GM19328 (cell line): ENCODE measurements around the gene PRICKLE2.

Source experiments
- ATAC-seq: cut with Tn5 transposase; IDR thresholded peaks from one replicate; pipeline ENCODE4 v1.9.1; 2021; ENCODE audit warnings: mild to moderate bottlenecking, moderate library complexity; ENCODE audit not compliant: unreplicated experiment

Gene PRICKLE2

DNA sequence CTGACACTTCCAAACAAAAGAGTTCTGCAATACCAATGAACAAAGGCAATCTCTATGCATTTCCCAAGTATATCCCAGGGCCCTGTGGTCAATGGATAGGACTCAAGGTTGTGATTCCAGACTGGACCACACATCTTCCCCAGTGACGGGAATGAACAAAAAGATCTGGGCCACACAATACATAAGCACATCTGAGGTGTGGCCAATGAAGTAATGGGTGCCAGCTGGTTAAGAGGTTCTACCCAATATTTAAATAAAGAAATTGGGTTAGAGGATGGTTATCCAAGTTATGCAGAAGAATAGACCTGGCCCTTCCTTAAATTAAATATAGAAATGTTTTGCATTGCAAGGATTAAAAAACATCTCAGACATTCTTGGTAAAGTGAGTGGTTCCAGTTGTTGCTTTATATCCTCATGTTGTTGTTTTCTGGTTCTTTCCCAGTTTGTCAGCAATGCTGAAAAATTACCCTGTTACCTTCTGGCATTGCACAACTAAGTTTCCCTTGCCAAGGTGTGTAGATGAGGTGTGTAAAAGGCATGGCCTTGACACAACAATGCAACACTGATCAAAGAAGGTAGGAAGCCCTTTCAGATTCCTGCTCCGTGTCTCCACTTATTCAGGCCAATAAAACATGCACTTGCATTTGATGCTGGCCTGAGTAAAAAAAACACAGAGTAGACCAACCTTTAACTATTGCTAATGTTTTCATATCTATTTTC, 86.5 kb downstream of the PRICKLE2 start:
- no peak for ATAC-seq

DNA sequence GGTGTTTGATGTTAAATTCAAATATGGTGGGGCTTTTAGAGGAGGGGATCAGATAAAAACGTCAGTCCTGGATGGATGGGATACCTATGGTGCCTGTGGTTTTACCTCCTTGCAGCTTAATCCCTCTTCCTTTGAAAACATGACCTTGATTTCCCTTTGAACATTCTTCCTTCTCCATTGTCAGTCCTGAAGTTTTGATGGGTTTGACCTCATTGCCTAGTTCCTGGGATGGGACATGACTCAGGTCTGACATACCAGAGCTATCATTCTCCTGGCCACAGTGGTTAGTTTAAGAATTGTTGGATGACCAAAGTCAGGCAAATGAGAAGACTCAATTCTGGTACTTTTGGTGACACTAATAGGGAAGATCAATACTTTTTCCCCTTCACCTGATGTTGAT, 87.2 kb downstream of the PRICKLE2 start:
- no peak for ATAC-seq

DNA sequence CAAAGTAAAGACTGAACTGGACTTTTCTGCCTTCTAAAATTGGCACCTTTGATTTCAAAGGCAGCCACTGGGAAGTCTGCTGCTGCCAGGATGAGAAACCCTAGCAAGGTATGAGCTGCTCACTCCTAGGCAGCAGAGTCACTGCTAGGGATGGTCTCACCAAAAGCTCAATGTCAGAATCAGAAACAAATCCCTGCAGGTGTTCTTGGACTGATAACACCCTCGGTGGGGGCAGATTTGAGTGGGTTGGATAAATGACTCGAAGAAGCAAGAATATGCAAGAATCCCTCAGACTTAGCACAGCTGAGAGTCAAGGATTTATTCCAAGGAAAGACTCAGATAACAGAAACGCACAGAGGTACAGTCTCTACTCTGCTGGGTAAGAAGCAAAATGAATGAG, 90.4 kb downstream of the PRICKLE2 start:
- ATAC-seq: no peak

DNA sequence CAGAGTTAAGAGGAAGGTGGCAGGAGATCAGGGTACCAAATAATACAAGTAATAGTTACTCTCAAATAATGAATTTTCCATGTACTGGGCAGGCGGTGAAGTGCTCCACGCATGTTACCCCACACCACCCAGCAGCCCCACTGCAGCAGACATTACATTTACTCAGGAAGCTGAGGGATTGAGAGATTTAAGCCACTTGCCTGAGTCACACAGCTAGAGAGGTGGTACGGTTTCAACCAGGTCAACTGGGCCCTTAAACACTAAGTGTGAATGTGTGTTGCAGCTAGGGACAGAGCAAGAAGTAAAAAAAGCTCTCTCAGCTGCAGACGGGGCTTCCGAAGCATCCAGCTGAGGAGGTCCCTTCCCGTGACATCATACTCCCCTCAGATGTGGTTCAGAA, 91.3 kb downstream of the PRICKLE2 start:
- ATAC-seq: no peak

DNA sequence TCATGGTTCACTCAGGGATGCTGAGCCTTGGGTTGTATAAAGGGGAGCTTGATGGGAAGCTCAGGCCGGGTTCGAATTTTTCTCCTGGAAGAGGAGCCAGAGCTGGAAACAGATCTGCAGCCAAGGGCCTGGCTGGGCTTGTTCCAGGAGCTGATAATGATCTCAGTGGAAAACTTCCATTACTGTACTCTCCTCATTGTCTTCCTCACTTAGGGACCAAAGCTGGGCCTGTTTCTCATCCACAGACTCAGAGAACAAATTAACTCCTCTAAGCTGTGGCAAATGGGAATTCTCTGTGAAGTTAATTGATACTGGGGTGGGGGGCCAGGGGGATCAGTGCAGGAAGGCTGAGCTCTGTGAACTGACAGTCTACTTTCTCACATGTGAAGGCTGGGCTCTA, 92.0 kb downstream of the PRICKLE2 start:
- ATAC-seq: no peak

DNA sequence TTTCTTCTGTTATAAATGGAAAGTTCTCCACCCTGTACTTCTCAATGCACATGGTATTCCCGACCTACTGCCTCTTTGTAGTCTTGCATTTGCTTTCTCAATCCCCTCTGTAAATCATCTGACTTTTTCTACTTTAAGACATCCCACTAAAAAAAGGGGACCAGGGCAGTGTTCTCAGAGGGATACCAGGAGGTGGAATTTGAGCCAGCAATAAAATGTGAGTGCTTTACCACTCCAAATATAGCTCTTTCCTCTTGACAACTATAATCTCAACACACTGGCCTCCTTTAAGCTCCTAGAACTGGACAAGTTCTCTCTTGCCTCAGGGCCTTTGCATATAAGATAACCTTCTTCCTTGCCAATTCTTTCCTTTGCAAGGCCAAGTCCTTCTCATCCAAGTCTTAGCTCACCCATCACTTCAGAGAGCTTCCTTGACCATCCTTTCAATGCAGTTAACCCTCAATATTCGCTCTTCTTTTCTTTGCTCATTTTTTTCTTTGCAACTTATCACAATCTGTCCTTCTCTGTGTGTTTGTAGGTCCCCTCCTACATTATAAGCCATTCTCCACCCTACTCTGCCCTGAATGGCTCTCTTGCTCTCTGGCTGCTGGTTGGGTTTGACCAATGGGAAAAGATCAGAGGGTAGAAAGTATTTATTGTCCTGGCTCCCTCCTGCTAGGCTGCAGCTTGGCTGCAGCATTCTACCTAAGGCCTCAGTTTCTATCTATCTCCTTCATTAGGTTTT, 93.4 kb downstream of the PRICKLE2 start:
- no peak for ATAC-seq

DNA sequence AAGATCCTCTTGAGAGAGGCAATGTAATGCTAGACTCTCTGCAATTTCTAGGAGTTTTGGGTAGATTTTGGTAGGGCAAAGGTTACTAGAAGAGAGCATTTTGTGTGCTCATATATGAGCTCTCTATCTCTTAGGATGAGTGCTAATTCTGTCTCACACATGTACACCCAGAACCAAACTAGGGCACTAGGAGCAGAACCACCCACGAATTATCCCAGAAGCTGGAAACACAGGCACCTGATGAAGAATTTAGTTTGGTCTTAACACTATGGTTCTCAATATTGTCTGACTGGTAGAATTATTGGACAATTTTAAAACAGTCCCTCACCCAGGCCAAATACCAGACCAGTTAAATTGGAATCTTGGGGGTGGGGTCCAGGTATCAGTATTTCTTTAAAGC, 94.8 kb downstream of the PRICKLE2 start:
- ATAC-seq: no peak

DNA sequence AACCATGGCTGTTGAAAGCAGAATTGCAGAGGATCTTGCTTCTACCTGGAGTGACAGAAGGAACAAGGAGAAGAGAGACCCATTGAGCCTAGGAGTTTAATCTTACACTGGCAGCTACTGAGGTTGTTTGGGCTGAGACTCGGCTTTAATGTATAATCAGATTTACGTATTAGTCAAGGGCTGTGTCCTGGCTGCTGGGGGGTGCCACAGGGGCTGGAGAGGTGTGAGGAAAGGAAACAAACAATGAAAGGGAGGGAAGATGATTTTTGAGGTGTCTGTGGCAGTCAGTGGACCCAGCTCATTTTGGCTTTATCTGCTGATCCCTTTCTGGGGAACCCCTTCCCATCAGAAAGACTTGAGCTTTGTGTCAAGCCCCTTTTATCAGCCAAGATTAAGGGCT, 95.7 kb downstream of the PRICKLE2 start:
- no peak for ATAC-seq

DNA sequence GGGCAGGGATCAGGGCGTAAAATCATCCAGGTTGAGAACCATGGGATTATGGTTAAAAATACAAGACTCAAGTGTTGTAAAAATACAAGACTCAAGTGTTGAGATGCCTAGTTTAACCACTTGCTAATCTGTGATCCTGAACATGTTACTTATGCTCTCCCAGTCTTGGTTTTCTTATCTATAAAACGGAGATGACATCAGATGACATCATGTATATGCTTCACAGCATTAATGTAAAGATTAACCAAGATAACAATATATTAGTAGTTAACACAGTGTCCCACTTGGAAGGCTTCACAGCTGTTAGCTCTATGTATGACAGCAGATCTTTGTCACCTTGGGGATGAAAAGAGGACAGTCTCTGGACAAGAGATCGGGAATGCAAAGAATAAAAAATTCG, 96.2 kb downstream of the PRICKLE2 start:
- no peak for ATAC-seq

DNA sequence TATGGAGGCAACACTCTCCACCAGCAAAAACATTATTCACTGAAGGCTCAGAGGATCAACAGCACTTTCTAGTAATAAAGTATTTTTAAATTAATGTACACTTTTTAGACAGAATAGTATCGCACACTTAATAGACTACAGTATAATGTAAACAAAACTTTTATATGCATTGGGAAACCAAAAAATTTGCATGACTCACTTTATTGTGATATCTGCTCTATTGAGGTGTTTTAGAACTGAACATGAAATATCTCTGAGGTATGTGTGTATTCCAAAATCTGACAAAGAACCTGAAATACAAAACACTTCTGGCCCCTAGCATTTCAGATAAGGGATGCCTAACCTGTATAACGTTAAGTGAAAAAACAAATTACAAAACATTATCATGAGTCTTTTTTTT, 99.7 kb downstream of the PRICKLE2 start:
- ATAC-seq: no peak

DNA sequence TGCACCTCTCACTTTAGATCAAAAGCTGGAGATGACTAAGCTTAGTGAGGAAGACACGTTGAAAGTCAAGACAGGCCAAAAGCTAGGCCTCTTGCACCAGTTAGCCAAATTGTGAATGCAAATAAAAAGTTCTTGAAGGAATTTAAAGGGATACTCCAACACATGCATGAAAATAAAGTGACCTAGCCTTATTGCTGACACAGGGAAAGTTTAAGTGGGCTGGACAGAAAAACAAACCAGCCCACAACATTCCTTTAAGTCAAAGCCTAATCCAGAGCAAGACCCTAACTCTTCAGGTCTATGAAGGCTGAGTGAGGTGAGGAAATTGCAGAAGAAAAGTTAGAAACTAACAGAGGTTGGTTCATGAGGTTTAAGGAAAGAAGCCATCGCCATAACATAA, 101.3 kb downstream of the PRICKLE2 start:
- no peak for ATAC-seq

DNA sequence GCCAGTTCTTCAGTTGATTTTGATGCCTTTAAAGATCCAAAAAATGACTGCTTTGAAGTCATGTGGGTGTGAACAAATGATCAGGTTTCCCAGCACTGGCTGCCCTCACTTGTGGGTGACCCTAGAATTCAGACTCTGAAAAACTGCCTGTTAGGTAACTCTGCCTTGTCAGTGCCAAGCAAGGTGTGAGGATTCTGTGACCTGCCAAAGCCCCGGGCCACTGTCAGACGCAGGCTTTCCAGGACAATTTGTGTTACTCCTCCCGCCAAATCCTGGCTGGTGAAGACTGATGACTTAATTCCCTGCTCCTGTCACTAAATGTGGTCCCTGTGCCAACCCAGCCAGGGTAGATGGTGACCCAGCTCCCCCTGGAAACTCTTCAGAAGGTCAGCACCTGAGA, 102.8 kb downstream of the PRICKLE2 start:
- ATAC-seq: no peak

DNA sequence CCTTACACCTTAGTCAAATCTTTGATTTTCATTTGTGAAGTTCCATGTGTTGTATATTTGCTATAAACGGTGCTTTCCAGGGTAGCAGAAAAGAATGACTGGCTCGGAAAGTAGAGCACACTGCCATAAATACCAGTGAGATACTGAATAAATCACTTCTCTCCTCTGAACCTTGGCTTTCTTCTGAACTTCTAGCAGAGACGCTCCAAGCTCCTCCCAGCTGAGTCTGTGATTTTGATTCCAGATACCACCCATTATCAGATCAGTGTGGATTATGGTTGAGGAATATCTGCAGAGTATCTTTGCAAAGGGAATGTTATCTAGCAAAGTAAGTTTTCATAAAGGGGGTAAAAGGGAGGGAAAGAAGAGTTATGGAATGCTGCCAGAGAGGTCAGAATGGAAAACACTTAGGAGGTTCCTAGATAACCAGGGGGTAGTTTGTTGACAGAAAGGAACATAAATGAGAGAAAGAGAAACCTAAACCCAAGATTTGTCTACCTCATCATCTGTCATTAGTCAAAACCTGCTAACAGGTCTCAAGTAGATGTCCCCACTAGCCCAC, 103.4 kb downstream of the PRICKLE2 start:
- ATAC-seq: no peak

DNA sequence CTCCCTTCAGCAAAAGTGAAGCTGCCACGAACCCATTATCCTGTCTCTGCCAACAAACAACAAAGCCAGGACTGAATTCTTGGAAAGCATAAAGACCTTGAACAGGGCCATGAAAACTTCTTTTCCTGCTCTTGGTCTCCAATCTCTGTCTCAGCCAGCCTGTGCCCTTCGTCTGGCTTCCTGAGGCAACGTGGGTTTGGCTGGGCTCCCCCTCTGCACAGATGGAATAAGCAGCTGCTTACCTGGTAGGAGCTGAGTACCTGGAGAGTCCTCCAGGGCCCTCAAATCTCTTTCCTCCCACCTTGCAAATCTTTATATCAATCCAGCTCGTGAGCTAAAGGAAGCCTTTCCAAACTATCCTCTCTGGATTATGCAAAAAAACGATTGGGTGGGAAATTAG, 104.4 kb downstream of the PRICKLE2 start:
- no peak for ATAC-seq

DNA sequence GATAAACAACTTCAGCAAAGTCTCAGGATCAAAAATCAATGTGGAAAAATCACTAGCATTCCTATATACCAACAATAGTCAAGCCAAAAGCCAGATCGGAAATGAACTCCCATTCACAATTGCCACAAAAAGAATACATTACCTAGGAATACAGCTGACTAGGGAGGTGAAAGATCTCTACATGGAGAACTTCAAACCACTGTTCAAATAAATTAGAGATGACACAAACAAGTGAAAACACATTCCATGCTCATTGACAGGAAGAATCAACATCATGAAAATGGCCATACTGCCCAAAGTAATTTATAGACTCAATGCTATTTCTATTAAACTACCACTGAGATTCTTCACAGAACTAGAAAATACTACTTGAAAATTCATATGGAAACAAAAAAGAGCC, 107.8 kb downstream of the PRICKLE2 start:
- ATAC-seq: no peak

DNA sequence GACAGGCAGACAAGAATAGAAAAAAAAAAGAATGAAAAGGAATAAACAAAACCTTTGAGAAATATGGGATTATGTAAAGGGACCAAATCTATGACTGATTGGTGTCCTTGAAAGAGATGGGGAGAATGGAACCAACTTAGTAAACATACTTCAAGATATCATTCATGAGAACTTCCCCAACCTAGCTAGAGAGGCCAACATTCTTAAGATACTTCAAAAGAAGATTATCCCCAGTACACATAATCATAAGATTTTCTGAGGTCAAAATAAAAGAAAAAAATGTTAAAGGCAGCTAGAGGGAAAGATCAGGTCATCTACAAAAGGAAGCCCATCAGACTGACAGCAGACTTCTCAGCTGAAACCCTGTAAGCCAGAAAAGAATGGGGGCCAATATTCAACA, 110.6 kb downstream of the PRICKLE2 start:
- ATAC-seq: no peak

DNA sequence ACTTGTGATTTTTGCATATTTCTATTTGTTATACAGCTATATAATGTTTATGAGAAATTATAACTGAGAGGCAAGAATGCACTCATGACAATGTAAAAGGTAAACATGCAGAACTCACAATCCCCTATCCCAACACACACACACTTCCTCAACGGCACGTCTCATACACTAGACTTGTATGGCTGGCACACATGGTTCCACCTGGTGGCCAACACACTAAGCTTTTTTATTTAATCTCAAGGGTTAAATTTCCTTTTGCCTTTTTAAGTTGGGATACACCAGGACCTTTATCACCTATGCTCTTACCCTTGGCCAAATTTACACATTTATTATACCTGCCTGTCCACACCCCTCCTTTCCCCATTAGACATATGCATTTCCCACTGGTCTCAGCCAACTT, 113.4 kb downstream of the PRICKLE2 start:
- ATAC-seq: no peak

DNA sequence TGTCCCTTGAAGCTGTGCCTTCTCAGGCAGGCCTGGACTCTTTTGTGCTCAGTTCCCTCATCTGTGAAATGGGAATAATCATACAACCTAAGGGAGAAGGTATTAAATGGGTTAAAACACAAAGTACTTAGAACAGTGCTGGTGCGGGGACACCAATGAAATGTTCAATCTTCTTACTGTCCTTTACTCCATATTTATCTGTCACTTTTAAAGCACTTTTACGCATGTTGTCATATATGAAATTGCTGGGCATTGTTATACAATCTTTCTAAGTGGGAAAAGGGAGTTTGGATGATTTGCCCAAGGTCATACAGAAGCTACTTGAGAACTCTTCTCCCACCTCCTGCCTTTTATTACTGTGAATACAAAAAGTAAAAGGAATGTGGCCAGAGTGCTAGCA, 114.2 kb downstream of the PRICKLE2 start:
- no peak for ATAC-seq

DNA sequence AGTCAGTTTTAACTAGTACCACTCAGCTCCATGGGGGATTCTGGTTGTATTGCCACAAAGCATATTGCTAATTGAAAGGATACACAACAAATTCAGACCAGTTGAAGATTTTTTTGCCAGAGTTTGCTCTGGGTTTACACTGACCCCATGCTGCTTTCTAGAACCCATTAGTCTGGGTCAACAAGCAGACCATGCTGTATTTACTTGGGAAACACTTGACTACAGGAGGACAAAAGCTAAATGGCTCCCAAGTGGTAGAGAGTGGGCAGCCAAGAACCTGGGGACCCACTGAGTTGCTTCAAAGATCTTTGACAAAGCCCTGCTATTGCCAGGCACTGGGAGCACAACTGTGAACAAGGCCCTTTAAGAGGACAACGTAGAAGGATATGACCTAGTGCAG, 115.2 kb downstream of the PRICKLE2 start:
- ATAC-seq: no peak

DNA sequence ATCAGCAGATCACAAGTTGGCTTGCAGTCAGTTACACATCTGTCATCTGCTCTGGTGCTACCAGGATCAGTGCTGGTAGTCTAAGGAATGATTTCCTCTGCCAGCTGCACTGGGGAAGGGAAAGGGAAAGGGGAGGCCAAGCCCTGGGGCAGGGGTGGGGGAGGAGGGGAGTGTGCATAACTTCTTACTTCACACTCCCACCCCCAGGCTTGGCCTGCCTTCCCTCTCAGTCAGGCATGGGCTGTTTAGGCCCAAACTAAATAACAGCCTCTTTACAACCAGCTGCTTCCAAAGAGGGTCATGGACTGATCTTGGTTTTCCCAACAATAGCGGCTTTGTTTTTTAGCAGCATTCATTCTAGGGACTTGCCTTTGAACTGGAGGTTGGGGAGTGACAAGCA, 115.8 kb downstream of the PRICKLE2 start:
- no peak for ATAC-seq

DNA sequence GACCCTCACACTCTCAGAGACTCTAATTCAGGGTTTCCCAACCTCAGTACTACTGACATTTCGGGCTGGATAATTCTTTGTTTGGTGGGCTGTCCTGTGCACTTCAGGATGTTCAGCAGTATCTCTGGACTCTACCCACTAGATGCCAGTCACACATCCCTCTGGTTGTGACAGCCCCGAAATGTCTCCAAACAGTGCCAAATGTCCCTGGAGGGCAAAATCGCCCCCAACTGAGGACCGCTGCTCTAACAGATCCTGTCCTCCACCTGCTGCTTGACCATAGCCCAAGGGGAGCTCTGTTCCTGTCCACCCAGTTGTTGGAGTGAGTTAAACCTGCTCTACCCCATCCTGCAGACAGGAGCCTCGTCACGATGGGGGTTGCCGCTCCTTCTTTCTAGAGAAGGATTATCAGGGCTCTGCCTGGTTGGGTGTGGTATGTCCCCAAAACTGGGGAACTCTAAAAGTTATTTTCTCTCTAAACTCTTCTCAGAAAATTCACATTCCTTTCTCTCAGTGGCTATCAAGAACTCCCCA, 116.4 kb downstream of the PRICKLE2 start:
- no peak for ATAC-seq

DNA sequence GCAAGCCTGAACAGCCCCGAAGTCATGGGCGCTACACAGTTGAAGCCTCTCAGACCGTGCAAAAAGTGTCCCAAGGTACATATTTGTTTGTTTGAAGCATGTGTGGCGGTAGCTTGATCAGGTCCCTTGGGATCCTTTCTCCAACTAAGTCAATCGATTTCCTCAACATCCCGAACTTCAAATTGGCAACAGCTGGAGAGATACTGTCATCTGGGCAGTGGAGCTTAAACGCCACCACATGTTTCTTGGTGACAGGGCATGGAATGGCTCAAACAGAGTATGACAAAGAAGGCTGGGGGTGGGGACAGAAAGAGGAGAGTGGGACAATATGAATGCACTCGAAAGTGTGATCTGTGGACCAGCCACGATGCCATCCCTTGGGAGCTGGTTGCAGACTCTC, 117.0 kb downstream of the PRICKLE2 start:
- no peak for ATAC-seq
